HG03460 (cell line): ENCODE measurements around the gene CCDC33.
"Not testable (repeated sequence)": the region's sequence is repeated elsewhere in the genome, so short reads cannot be mapped to it uniquely, and the experiment has no call there.

Experiments
- ATAC-seq: cut with Tn5 transposase; IDR thresholded peaks from one replicate; pipeline ENCODE4 v1.9.1; 2021; ENCODE audit not compliant: unreplicated experiment

The CCDC33 gene

GRCh38 chr15:74352393-74352910 is 116.3 kb downstream of the CCDC33 start:
- no peak for ATAC-seq

- not testable (repeated sequence) for ATAC-seq
These were observed 117.9 kb downstream of the CCDC33 start for GRCh38 chr15:74353992-74354391.

GRCh38 chr15:74356050-74356449 is 119.9 kb downstream of the CCDC33 start:
- ATAC-seq, result not testable (repeated sequence)

GRCh38 chr15:74357514-74357913 is 121.4 kb downstream of the CCDC33 start:
- ATAC-seq, result not testable (repeated sequence)

- not testable (repeated sequence) for ATAC-seq
These were observed 123.2 kb downstream of the CCDC33 start for GRCh38 chr15:74359376-74359775.

GRCh38 chr15:74360855-74361254 is 124.7 kb downstream of the CCDC33 start:
- ATAC-seq, result not testable (repeated sequence)

GRCh38 chr15:74362482-74362881 is 126.4 kb downstream of the CCDC33 start:
- ATAC-seq, result no peak

- no peak for ATAC-seq
These were observed 128.9 kb downstream of the CCDC33 start for GRCh38 chr15:74364936-74365597.

- ATAC-seq, result no peak
These were observed 129.7 kb downstream of the CCDC33 start for GRCh38 chr15:74365598-74366445.

DNA sequence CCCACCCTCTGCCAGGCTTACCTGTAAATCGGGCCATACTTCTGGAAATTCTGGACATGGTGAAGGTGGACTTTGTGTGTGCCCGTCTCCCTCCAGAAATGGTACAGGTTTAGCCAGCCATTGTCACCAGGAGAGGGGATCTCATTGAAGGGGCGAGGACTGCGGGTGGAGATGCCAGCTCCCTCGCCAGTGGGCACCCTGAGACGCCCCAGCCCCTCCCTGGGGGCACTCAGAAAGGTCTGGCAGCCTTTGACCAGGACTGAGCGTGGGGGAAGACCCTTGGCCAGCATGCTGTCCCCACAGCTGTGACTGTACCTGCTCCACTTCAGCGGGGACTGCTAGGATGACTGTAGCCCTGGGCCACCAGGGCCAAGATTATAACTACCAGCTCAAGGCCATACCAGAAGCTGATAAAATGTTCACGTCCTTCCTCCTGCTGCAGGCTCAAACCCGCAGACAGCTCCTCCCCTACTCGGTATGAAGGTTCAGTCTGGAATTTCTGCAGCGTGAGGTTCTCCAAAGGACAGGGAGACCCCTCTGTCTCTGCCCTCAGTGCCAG is 131.2 kb downstream of the CCDC33 start, which contains the start of gene CYP11A1:
TSS of gene CYP11A1 (minus strand) at position 351 of the 559 bp plus-strand sequence. CDS start at position 290, 61 bp downstream.
- ATAC-seq, result no peak

GRCh38 chr15:74368121-74368520 is 132.0 kb downstream of the CCDC33 start:
- no peak for ATAC-seq

- no peak for ATAC-seq
These were observed 133.1 kb downstream of the CCDC33 start for GRCh38 chr15:74369084-74369745.

- no peak for ATAC-seq
These were observed 133.6 kb downstream of the CCDC33 start for GRCh38 chr15:74369756-74370155.

DNA sequence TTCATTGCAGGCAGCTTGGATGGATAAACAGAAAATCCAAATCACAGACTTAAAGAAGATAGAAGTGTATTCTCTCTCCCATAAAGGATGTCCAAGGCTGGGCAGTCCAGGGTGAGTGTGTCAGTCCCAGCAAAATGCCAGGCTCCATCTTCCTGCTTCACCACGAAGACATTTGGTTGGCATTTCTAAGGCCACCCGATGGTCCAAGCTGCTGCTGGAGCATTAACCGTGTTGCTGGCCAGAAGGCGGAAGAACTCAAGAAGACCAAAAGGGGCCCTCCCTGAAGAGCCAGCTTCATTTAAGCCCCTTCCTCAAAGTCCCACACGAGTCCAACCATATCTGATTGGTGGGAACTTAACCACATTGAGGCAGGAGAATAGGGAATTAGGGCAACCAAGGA is 134.3 kb downstream of the CCDC33 start:
- no peak for ATAC-seq

DNA sequence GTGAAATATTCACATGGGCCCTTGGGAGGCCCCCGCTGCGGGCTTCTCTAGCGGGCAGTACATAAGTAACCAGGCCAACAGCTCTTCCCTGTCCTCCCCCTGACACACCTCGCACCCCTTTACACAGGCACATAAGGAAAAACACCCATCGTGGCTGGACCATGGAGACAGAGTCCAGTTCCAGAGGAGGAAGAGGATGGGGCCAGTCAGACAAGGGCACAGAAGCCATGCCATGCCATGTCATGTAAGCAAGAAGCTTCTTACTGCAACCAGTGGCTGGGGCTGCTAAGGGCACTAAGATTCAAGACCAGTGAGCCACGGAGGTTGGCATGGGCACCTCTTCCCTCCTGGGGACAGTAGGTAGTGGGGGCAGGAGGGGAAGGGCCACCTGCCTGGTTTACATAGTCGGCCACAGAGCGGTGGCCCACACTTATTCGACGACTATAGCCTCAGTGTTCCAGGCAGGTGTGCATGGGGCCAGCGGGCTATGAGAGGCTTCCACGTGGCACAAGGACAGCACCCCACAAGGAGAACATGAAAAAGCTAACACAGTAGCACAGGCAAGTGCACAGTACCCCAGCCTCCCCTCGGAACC is 137.0 kb downstream of the CCDC33 start:
- no peak for ATAC-seq

GRCh38 chr15:74373731-74374647 is 137.9 kb downstream of the CCDC33 start:
- ATAC-seq, result peak; percentile 66

GRCh38 chr15:74374648-74375302 is 138.6 kb downstream of the CCDC33 start:
- ATAC-seq, result peak; percentile 2

DNA sequence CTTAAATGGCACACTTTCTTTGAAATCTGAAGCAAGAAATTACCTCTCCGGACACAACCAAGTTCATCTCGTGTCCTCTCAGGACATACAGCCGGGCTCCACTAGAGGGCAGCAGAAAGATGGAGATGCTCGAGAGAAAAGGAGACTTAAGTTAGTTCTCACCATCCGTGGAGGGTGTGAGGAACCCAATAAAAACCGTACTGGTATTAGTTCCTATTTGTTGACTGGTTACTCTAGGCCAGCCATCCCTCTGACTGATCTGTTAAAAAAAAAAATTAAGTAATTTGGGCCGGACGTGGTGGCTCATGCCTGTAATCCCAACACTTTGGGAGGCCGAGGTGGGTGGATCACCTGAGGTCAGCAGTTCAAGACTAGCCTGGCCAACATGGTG is 139.2 kb downstream of the CCDC33 start:
- ATAC-seq, result no peak

- ATAC-seq, result no peak
These were observed 140.1 kb downstream of the CCDC33 start for GRCh38 chr15:74376226-74376625.
